Breast epithelium (tissue), 4 donors: Measurements from ENCODE around the gene GPR108. TPM values are rescaled to one million over a fixed set of nuclear protein-coding genes. Genes with fewer than 3 reads are reported as not detected.
A peak's percentile ranks its signal among the peaks of the same experiment; 100 is the strongest.

Experiments used
- DNase-seq, 2 donors: peaks; one replicate each; pipeline ENCODE4 v3.0.0-alpha.2; 2019; ENCODE audit warnings: low spot score in 2 of 2
- H3K27ac ChIP-seq, 2 donors: fragments of 200-600 bp; sonication (generic) in 1 of 2; one replicate each; pipeline ENCODE4 v1.5.1; 2016 to 2019; ENCODE audit warnings: mild to moderate bottlenecking in 1 of 2
- H3K27me3 ChIP-seq, 2 donors: fragments of 200-600 bp; sonication (generic) in 1 of 2; one replicate each; pipeline versions ENCODE4 v1.5.1 to v1.6.0; 2017 to 2019; ENCODE audit warnings: control low read depth in 1 of 2, mild to moderate bottlenecking in 1 of 2
- H3K36me3 ChIP-seq: fragments of 200-600 bp; one replicate; pipeline ENCODE4 v1.5.1; 2019
- H3K4me1 ChIP-seq, 2 donors: fragments of 200-600 bp; sonication (generic); one replicate each; pipeline ENCODE4 v1.5.1; 2016 to 2019; ENCODE audit warnings: control low read depth in 1 of 2
- H3K4me3 ChIP-seq, 3 donors: fragments of 200-600 bp; sonication (generic); 1 replicate in 2 of 3; 2 replicates in 1 of 3; pipeline ENCODE4 v1.5.1; 2016 to 2019; ENCODE audit warnings: mild to moderate bottlenecking in 3 of 3, moderate library complexity in 2 of 3
- H3K9me3 ChIP-seq, 2 donors: fragments of 200-600 bp; sonication (generic) in 1 of 2; one replicate each; pipeline ENCODE4 v1.5.1; 2016 to 2019; ENCODE audit warnings: control low read depth in 1 of 2
- CTCF ChIP-seq, 3 donors: fragments of 450-650 bp; IDR thresholded peaks; one replicate each; pipeline ENCODE4 v1.5.1; 2016 to 2017; ENCODE audit warnings: antibody characterized with exemption in 3 of 3, mild to moderate bottlenecking in 3 of 3, moderate library complexity in 3 of 3
- POLR2A ChIP-seq: fragments of 450-650 bp; IDR thresholded peaks from one replicate; pipeline ENCODE4 v1.6.1; 2016; ENCODE audit warnings: antibody characterized with exemption, mild to moderate bottlenecking, moderate library complexity
- POLR2AphosphoS5 ChIP-seq, 3 donors: sonication (generic); formaldehyde crosslinking; IDR thresholded peaks; one replicate each; pipeline ENCODE4 v1.6.1; 2017; ENCODE audit warnings: antibody characterized with exemption in 3 of 3
- intact Hi-C: fragments of 100-400 bp; cut with DNase I; formaldehyde crosslinking; loops from one replicate; pipeline ENCODE4 v1.15.1; 2023; ENCODE audit warnings: low total_unique reads
- total RNA-seq, 3 donors: library from RNA; depleted of rRNA; stranded (reverse); fragments of >200 nt; gene quantifications; one replicate each; pipeline ENCODE4 v1.1.0, GENCODE V29; 2016

Gene GPR108
- total RNA-seq, 3 donors from 2014 or later, result 62.9 to 98.1 (median 78.0) TPM

- DNase-seq, result no peak
- intact Hi-C loops, result no loop called here
- Histone ChIP-seq H3K9me3 (no peaks in the 10 kb centered on the region), H3K4me1 (no peaks in the 10 kb centered on the region), H3K27ac (peak overlapping the region in 1 of 2 donors; percentile 12), H3K27me3 (no peaks in the 10 kb centered on the region), H3K36me3 (peaks cover 4% of the 10 kb centered on the region), H3K4me3 (no peak overlapping the region)
- no peak for TF ChIP-seq POLR2A
Measured at GRCh38 chr19:6728346-6728745, 9.0 kb downstream of the GPR108 start.

GRCh38 chr19:6725513-6726231, 11.7 kb downstream of the GPR108 start:
- no peaks in the 10 kb centered on the region for H3K27me3 ChIP-seq
- peak overlapping the region in 1 of 2 donors; percentile 60 for H3K27ac ChIP-seq
- TF ChIP-seq POLR2A, result no peak
- no peak for TF ChIP-seq POLR2AphosphoS5 (IDR thresholded peaks at IDR 0.05)
- TF ChIP-seq CTCF (IDR thresholded peaks at IDR 0.05), result no peak
- DNase-seq, result no peak
- H3K4me3 ChIP-seq, result no peak overlapping the region
- H3K36me3 ChIP-seq, result no peaks in the 10 kb centered on the region
- H3K9me3 ChIP-seq, result no peaks in the 10 kb centered on the region
- no peaks in the 10 kb centered on the region for H3K4me1 ChIP-seq
- intact Hi-C loops, result no loop called here

- no peaks in the 10 kb centered on the region for H3K27me3 ChIP-seq
- no peaks in the 10 kb centered on the region for H3K36me3 ChIP-seq
- H3K4me1 ChIP-seq, result no peaks in the 10 kb centered on the region
- intact Hi-C loops, result no loop called here
- H3K27ac ChIP-seq, result peak overlapping the region; percentile 72 to 82
- no peak for DNase-seq
- H3K4me3 ChIP-seq, result no peak overlapping the region
- TF ChIP-seq CTCF (IDR thresholded peaks at IDR 0.05) (no peak), POLR2A (no peak), POLR2AphosphoS5 (IDR thresholded peaks at IDR 0.05) (no peak)
- no peaks in the 10 kb centered on the region for H3K9me3 ChIP-seq
Measured at GRCh38 chr19:6724631-6725492, 12.5 kb downstream of the GPR108 start.

- Histone ChIP-seq H3K4me3 (peak overlapping the region in 1 of 3 donors; percentile 23), H3K27me3 (no peaks in the 10 kb centered on the region), H3K9me3 (no peaks in the 10 kb centered on the region), H3K4me1 (no peaks in the 10 kb centered on the region), H3K36me3 (no peaks in the 10 kb centered on the region), H3K27ac (peak overlapping the region; percentile 72 to 82)
- TF ChIP-seq CTCF (IDR thresholded peaks at IDR 0.05) (no peak), POLR2AphosphoS5 (IDR thresholded peaks at IDR 0.05) (no peak), POLR2A (no peak)
- intact Hi-C loops, result no loop called here
- no peak for DNase-seq
Measured at GRCh38 chr19:6723738-6724137, 13.6 kb downstream of the GPR108 start.

- TF ChIP-seq POLR2A, result no peak
- peak; percentile 20 to 74 (median 49) for TF ChIP-seq POLR2AphosphoS5 (IDR thresholded peaks at IDR 0.05)
- H3K36me3 ChIP-seq, result no peaks in the 10 kb centered on the region
- intact Hi-C loops, result no loop called here
- peak overlapping the region in 2 of 3 donors; percentile 23 to 33 for H3K4me3 ChIP-seq
- no peaks in the 10 kb centered on the region for H3K9me3 ChIP-seq
- peak in 1 of 2 donors; percentile 67 for DNase-seq
- H3K4me1 ChIP-seq, result no peaks in the 10 kb centered on the region
- no peaks in the 10 kb centered on the region for H3K27me3 ChIP-seq
- H3K27ac ChIP-seq, result peak overlapping the region; percentile 72 to 82
Measured at GRCh38 chr19:6723108-6723618, 14.2 kb downstream of the GPR108 start.
